GM12875 (cell line): ENCODE results near the gene ARHGEF16.

Experiments
- H3K4me3 ChIP-seq: one replicate; pipeline ENCODE4 v1.5.1; 2011; ENCODE audit warnings: low read depth, low read length, control low read depth
- CTCF ChIP-seq: IDR thresholded peaks from 2 replicates; pipeline ENCODE4 v1.5.1; 2011; ENCODE audit warnings: low read depth, mild to moderate bottlenecking, control low read depth, inconsistent platforms, low read length, moderate library complexity, borderline replicate concordance; ENCODE audit not compliant: insufficient read depth

The ARHGEF16 gene

GRCh38 chr1:3519301-3519885, 64.9 kb downstream of the ARHGEF16 start:
- TF ChIP-seq CTCF, result no peak
- no peak overlapping the region for H3K4me3 ChIP-seq

- TF ChIP-seq CTCF, result no peak
- H3K4me3 ChIP-seq, result no peak overlapping the region
Observed at GRCh38 chr1:3520419-3521378, 66.2 kb downstream of the ARHGEF16 start.

GRCh38 chr1:3521426-3521825, 67.0 kb downstream of the ARHGEF16 start:
- no peak overlapping the region for H3K4me3 ChIP-seq
- TF ChIP-seq CTCF, result no peak

GRCh38 chr1:3522112-3522511, 67.6 kb downstream of the ARHGEF16 start:
- H3K4me3 ChIP-seq, result no peak overlapping the region
- TF ChIP-seq CTCF, result no peak

GRCh38 chr1:3522564-3523265, 68.2 kb downstream of the ARHGEF16 start:
- TF ChIP-seq CTCF, result no peak
- no peak overlapping the region for H3K4me3 ChIP-seq

- H3K4me3 ChIP-seq, result no peak overlapping the region
- no peak for TF ChIP-seq CTCF
Observed at GRCh38 chr1:3523980-3524379, 69.5 kb downstream of the ARHGEF16 start.
